Transverse colon (tissue), 4 donors: ENCODE results near the gene VPS26B.

Source experiments
- POLR2A ChIP-seq: fragments of 450-650 bp; IDR thresholded peaks from one replicate; pipeline ENCODE4 v1.6.1; 2016; ENCODE audit warnings: antibody characterized with exemption, mild to moderate bottlenecking, moderate library complexity
- POLR2AphosphoS5 ChIP-seq, 3 donors: sonication (generic); formaldehyde crosslinking; IDR thresholded peaks; one replicate each; pipeline ENCODE4 v1.6.1; 2016; ENCODE audit warnings: antibody characterized with exemption in 3 of 3
- TF ChIP-seq, protein P1 (sequence below), 5 experiments: fragments of 200-600 bp in 3 of 5; fragments of 450-650 bp in 2 of 5; sonication (generic) in 3 of 5; IDR thresholded peaks; 1 replicate in 2 of 5; 2 replicates in 3 of 5; pipeline ENCODE4 v1.5.1; 2016 to 2017; ENCODE audit warnings: antibody characterized with exemption in 5 of 5, inconsistent platforms in 3 of 5, mild to moderate bottlenecking in 2 of 5, moderate library complexity in 1 of 5

DNA sequence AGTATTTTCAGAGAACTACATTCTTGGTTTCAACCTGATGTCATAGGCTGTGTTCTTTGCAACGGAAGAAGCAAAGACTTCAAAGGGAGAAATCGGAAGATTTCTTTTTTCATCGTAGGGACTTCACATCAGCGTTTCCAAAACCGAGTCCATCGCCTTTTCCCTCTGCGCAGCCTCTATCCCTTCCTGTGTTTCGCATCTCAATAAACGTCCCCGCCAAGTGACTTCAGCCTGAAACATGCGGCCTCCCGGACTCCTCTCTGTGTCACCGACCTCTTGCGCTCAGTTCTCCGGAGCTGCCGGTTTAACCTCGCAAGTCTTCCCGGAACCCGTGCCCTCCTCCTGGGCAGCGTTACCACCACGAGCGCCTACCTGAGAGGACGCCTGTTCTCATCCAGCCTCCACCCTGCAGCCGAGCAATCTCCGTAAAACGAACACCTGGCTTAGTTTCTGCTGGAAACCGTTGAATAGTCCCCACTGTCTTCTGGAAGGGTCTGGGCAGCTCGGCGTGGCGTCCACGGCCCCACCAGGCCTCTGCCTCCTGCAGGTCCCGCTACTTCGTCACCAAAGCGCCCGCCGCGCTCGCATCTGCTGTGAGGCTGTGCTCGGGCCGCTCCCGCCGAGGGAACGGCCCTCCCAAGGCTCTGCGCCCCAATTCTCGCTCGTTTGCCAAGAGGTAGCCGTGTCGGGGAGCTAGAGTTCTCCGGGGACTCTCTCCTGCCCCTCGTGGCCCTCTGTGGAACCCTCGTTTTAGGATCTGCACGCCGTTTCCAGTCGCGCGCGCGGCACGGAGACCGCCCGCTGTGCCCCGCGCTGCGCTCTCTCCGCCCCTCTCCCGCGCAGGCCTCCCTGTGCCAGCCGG lies 51.3 kb downstream of the VPS26B start, which contains the start of gene GLB1L3:
- TF ChIP-seq, protein P1, sequence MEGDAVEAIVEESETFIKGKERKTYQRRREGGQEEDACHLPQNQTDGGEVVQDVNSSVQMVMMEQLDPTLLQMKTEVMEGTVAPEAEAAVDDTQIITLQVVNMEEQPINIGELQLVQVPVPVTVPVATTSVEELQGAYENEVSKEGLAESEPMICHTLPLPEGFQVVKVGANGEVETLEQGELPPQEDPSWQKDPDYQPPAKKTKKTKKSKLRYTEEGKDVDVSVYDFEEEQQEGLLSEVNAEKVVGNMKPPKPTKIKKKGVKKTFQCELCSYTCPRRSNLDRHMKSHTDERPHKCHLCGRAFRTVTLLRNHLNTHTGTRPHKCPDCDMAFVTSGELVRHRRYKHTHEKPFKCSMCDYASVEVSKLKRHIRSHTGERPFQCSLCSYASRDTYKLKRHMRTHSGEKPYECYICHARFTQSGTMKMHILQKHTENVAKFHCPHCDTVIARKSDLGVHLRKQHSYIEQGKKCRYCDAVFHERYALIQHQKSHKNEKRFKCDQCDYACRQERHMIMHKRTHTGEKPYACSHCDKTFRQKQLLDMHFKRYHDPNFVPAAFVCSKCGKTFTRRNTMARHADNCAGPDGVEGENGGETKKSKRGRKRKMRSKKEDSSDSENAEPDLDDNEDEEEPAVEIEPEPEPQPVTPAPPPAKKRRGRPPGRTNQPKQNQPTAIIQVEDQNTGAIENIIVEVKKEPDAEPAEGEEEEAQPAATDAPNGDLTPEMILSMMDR (IDR thresholded peaks at IDR 0.05), result peak in 3 of 5 experiments; percentile 20 to 26 (median 26)
- TF ChIP-seq POLR2A (no peak), POLR2AphosphoS5 (IDR thresholded peaks at IDR 0.05) (no peak)
